LNCaP clone FGC (cell line): ENCODE data around the gene TOMT.

Source experiments
- DNase-seq: peaks from one replicate; pipeline ENCODE4 v3.0.0-alpha.2; 2011; ENCODE audit warnings: low read depth
- H3K4me3 ChIP-seq: 2 replicates; pipeline ENCODE4 v1.5.1; 2011; ENCODE audit warnings: mild to moderate bottlenecking, low read depth, low read length, control low read depth
- CTCF ChIP-seq: IDR thresholded peaks from 2 replicates; pipeline ENCODE4 v1.5.1; 2012; ENCODE audit warnings: mild to moderate bottlenecking; ENCODE audit not compliant: control insufficient read depth, insufficient read depth; ENCODE audit errors: extremely low read depth

The TOMT gene, protein sequence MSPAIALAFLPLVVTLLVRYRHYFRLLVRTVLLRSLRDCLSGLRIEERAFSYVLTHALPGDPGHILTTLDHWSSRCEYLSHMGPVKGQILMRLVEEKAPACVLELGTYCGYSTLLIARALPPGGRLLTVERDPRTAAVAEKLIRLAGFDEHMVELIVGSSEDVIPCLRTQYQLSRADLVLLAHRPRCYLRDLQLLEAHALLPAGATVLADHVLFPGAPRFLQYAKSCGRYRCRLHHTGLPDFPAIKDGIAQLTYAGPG

DNA sequence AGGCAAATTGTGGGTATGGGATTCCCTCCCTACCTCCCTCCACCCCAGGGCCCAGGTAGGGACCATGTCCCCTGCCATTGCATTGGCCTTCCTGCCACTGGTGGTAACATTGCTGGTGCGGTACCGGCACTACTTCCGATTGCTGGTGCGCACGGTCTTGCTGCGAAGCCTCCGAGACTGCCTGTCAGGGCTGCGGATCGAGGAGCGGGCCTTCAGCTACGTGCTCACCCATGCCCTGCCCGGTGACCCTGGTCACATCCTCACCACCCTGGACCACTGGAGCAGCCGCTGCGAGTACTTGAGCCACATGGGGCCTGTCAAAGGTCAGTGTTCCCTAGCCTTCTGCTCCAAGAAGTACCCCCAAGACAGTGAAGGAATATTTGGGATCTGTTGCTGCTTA lies at the start of gene TOMT:
Gene TOMT (plus strand): TSS at position 37 of the 400 bp plus-strand sequence. CDS start 28 bp downstream, at position 65.
- no peak for TF ChIP-seq CTCF
- DNase-seq: no peak
- H3K4me3 ChIP-seq: no peak within 1 kb of the TSS

DNA sequence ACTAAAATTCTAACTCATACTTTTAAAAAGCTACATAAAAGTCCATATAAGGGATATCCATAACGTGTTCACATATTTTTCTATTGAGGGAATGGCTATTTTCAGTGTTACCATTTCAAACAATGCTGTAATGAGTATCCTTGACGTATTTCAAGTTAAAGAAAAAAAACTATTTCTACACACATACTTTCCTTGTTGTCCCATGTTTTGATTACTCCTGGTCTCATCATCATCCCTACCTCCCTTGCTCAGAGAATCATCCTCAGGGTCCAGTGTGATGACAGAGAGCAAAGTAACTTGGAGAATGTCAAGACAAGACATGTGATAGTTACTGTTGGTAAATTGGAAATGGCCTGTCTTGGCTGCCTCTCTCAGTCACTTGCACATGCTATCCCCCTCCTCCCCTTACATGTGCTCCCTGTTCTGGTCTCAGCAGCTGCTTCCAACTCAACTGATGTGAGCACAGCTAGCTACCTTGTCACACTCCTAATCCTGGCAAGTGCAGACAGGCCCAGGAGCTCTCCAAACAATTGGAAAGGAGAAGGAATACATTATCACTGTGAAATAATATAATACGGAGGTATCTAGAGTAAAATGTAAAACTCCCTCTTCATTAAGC lies 47.2 kb upstream of the TOMT start:
- DNase-seq: no peak
- no peak overlapping the region for H3K4me3 ChIP-seq
- TF ChIP-seq CTCF: no peak

- no peak for DNase-seq
- no peak for TF ChIP-seq CTCF
- H3K4me3 ChIP-seq: no peak overlapping the region
These were observed 43.9 kb upstream of the TOMT start for GRCh38 chr11:72061739-72062396.

DNA sequence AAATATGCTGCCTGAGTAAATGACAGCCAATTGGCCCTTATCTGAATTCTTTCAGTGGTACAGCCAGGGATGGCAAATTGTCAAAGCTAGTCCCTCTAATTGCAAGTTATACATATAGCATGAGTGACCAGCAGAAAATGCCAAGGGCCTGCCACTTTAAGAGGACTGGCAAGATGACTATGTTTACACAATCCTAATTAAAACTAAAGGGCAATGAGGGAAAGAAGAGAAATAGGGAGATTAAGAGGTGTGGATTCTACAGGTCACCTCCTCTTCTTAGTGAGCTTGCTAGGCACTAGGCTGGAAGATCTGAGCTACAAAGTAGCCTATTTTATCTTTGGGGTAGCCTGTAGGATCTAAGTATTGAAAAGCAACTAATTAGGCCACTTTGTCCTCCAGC lies 38.9 kb upstream of the TOMT start:
- H3K4me3 ChIP-seq: peak overlapping the region; percentile 28
- no peak for DNase-seq
- TF ChIP-seq CTCF: no peak

- DNase-seq: no peak
- no peak for TF ChIP-seq CTCF
- H3K4me3 ChIP-seq: peak overlapping the region; percentile 28
These were observed 38.5 kb upstream of the TOMT start for GRCh38 chr11:72067266-72067665.

DNA sequence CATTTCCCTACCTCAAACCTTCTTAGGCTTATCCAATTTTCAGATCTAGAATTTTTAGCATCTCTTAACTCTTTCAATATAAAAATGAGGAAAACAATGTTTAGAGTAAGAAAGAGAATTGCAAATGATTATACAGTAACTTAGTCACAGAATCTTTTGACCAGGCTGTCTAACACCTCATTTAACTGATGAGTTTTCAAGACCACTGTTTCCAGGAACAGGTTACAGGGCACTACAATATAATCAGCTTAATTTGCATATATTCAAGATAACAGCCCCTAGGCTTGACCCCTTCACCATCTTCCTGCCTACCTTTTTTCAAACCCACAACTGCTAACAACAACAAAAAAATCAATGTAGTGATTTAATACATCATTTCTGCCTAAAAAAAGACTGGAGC lies 38.0 kb upstream of the TOMT start:
- TF ChIP-seq CTCF: no peak
- no peak overlapping the region for H3K4me3 ChIP-seq
- no peak for DNase-seq

- DNase-seq: no peak
- peak overlapping the region; percentile 44 for H3K4me3 ChIP-seq
- no peak for TF ChIP-seq CTCF
These were observed 36.5 kb upstream of the TOMT start for GRCh38 chr11:72069200-72069599.
